Fibroblast of upper back skin (primary cell): Measurements from ENCODE around the gene PLXNA2.
A peak's percentile ranks its signal among the peaks of the same experiment; 100 is the strongest.

ENCODE experiments used
- DNase-seq: peaks from one replicate; pipeline ENCODE4 v3.0.0-alpha.2; 2013

The PLXNA2 gene

DNA sequence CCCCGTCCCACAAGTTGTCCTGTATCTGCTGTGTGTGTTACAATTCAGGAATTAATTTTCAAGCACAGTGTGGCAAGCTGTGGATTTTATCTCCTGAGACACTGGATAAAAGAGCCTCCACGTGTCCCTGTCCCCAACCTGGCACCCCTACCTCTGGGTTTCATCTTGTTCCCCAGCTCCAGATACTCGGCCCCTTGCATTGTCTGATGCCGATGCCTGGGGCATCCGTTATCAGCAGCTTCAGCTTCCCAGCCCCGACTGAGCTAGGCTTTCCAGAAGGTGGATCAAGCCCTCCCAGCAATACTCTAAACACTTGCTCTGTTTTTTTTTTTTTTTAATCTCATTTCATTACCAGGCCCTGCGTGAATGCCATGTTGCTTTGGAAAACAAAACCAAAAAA, 159.4 kb downstream of the PLXNA2 start:
- no peak for DNase-seq

DNA sequence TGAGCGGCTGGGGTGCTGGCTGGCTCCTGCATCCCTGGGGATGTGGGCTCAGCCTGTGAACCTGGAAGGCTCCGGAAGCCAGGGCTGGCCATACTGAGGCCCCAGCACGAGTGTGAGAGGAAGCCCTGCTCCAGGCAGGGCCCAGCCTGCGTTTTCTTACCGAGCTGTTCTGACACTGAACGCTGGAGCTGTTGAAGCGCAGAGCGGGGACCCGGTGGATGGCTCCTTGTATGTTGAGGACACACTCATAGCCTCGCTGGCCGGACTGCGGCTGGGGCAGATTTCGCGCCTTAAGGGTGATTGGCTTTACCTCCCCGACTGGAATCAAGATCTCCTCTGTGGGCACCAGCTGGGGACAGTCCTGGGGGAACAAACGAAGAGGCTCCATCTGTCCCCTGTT, 160.0 kb downstream of the PLXNA2 start:
- no peak for DNase-seq

DNA sequence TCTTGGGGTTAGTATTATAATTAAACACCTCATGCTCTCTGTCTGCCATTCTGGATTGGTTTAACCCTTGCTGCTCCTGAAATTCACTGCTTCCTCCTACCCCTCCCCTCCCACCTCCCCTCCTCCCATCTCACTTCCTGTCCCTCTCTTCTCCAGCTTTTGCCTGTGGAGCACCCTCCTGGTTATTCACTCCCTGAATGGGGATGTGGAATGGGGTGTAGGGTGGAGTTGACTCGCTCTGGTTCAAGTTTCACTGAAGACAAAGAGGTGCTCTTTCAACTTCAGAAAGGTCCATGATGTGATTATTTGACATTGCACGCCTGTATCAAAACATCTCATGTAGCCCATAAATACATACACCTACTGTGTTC, 160.5 kb downstream of the PLXNA2 start:
- DNase-seq: no peak

DNA sequence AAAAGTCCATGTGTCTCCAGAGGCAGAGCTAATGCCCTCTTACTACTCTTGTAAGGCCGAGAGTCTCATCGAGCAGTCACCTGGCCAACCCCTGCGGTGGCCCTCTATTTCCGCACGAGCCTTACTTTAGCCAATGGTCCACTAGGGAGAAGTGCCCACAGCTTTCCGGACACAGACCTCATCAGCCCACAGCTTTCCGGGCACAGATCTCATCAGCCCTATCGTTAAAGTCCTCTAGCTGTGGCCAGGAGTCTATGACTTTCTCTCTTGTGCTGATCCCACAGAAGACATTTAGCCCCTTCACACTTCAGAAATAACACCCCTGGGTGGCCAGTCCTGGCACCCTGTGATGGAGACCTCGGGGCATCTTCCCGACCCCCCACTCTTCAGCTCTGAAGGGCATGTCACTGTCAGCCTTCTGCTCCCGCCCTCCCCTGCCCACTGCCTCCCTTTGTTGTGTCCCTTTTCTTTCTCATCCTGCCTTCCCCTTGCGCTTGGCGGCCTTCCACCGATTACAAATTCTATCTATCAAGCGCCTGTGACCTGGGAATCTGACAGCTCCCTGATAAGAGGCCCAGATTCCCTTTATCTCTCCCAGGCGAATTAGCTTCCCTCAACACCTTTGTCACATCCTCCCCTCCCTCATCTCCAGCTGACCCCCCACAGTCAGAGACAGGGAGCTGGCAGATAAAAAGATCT, 161.0 kb downstream of the PLXNA2 start:
- DNase-seq: no peak

DNA sequence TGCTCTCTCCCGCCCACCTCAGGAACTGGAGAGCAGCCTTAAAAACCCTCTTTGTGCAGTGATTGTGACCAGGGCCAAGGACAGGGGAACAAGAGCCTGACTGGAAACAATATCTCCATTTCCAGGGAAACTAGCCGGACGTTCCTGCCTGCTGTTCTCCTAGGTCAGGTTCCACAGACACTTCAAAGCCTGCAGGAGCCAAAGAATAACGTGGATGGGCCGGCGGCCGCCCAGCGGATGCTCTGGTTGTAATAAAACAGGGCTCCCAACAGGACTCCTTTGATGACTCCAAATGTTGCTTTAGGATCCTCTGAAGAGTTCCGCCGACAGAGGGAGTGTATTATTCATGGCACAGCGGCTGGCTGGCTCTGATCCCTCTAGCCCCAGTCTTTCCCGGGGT, 162.2 kb downstream of the PLXNA2 start:
- DNase-seq: peak; percentile 55

DNA sequence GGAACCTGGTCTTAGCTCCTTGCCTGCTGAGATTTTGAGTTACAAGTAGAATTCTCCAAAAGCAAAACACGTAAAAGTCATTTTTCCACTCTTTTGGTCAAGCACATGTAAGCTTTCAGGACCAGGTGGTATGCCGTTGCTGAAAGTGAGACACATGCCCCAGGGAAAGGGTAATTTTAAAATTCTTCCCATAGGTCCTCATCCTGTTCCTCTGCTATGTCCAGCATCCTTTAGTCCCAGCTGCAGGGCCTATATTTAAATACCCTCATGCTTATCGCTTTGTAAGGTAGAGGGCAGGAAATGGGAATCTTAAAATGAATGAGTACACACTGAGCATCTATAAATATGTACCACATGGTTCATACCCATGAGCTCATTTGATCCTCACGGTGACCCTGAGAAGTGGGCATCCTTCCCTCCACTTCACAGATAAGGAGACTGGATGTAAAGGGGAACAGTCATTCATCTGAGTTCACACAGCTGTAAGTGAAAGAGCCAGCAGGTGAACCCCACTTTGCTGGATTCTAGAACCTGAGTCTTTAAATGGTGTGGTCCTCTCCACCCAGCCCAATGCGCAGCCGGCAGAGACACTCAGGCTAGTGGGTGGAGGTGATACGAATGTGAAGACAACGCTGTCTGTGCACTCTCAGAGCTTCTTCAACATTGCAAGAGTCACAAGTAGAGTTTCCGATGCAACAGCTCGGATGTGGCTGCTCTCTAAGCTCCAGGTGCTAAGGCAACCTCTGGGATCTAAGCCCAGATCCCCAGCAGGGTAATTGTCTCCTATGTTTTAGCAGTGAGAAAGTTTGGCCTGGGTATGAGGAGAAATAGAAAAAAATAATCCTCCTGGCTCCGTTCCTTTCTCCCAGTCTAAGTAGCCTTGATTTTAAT, 163.5 kb downstream of the PLXNA2 start:
- no peak for DNase-seq

DNA sequence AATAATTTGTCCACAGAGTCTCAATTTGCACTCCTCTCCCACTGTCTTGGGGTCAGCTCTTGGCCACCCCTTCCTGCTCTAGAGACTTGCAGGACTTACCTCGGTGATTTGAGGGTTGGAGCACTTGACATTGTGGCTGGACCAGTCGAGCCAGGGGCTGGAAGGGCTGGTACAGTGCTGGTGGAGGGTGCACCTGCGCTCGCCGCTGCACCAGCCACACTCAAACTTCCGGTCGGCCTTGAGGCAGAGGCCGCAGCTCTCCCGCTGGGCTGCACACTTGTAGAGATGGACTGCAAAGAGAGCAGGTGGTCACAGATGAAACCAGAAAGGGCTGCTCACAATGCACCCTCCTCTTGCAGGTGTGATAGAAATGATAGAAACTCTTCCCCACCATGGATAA, 165.0 kb downstream of the PLXNA2 start:
- no peak for DNase-seq

DNA sequence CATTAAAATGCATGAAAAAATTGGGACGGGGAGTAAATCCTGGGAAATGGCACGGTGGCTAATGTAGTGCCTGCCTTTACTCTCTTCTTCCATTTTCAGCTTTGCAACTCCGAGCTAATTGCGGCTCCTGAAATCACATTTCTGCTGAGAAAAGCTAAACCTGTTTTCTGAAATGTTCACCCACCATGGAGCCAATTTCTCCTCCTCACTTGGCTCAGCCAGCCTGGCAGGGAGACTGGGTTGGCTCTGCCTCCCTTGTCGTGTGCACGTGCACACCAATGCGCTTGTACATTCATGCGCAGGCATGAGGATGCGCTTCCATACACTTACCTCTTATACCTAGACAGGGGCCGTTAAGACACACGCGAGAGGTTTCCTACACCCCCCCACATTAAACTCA, 165.4 kb downstream of the PLXNA2 start:
- DNase-seq: no peak

DNA sequence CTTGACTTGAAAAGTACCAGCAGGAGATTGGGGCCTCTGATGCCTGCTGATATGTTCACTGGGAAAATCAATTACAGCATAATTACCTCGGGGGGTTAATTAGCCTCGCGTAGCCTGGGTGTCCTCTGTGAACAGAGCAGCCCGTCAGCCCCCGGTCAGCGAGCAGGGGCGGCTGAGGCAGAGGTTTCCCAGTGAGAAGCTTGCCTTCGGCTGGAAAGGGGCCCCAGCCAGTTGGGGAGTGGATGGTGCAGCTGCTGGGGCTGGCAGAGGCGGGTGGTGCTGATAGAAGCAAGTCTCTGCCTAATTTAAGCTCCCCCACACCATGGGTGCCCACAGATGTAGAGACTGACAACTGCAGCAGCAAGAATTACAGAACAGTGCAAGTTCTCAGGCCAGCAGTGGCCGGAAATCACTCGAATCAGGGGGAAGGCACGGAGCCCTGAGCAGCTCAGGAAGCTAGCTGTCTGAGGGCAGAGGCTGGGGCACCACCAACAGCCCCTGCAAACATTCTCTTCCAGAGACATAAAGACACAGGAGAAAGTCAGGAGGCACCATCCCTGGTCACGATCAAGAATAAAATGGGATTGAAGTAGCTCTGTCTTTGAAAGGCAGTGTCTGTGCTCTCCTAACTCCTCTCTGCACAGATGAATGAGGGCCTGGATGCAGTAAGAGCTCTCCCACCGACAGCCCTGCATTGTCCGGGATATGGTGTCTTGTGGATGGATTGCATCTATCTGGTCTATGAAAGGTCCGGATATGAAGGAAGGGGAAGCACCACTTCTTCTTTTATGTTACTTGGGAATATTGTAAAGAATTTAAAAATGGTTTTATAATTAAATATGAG, 166.7 kb downstream of the PLXNA2 start:
- DNase-seq: no peak

DNA sequence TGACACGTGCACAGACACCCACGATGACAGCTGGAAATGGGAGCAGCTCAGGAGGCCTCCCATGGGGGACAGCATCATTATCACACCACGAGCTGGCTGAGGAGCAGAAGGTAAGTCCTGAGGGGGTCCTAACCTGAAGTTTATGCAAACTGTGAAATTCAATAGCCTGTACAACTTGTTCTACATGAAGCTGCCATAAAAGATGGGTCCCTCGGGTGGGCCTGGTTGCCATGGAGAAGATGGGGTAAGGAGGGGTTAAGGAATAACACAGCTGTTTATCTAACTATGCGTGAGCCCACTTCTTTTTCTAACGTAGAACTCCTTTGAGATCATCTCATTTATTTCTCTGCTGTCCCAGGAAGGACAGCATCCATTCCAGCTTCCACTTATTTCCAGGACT, 169.8 kb downstream of the PLXNA2 start:
- no peak for DNase-seq

DNA sequence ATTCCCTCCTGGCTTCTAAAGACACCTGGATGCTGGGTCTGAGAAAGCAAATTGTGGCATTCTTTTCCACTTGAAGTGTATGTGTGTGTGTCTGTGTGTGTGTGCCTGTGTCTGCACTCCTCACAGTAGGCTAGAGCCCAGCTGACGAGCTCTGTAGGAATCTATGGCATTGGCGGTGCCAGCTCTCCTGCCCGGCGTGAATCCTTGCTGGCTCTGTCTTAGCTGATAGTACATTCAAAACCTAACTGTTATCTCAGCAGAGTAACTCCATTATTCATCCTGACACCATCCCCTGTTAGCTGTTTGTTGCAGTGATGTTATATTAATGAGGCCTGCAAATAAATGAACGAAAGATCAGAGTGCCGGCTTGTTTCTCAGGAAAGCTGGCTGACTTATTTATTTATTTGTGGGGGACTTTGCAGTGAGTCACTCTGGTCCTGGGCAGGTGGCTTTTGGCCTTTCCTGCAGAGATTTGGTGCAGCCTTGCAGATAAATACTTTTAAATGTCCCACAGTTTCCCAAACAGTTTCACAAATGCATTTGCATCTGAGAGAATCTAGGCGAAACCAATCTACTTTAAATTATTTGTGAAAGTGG, 172.7 kb downstream of the PLXNA2 start:
- no peak for DNase-seq

DNA sequence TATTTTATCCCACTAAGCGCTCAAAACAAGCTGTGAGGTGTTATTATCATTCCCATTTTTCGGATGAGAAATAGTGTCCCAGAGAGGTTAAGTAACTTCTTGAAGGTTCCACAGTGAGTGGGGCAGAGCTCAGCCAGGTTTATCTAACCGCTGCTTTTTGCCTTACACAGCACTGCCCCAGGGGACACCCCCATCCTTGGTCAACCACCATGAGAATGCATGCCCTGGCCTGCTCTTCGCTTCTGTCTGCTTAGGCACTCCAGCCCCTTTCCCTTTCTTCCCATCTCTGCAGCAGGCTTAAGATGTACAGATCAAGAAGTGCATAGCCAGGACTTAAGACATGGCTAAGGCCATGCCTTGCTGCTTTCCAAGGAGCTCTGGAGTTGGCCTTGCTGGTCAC, 174.3 kb downstream of the PLXNA2 start:
- no peak for DNase-seq

DNA sequence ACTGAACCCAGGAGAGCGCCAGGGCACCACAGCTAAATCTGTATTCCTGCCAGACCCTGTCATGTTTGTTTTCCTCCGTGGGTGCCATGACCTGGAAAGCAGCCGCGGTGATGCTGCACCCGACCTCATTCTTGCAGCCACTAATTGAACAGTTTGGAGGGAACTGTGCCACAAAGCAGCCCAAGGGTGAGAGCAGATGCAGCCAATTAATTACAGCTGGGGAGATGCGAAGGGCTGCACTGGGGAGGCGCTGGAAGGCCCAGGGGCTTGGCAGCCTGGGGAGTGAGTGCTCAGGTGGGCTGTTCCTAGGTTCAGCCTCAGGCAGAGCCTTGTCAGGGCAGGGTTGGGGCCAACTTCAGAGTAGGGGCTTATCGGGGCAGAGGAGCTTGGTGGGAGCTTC, 174.9 kb downstream of the PLXNA2 start:
- no peak for DNase-seq

DNA sequence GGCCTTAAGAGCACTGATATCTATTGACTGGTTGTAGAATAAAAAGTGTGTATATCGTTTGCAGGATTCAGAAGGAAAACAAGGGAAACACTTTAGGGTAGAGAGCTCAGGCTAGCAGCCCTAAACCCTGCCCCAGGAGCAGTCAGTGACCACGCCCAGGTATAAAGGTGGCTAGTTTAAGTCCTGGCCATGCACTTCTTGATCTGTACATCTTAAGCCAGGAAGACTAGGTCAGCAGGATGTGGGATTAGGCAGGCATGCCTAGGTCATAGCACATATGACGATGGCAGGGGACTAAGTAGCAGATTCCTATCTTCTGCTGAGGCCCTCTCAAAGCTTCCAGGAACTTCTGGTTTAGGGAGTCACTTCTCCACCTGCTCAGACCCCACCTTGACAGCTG, 175.3 kb downstream of the PLXNA2 start:
- no peak for DNase-seq

DNA sequence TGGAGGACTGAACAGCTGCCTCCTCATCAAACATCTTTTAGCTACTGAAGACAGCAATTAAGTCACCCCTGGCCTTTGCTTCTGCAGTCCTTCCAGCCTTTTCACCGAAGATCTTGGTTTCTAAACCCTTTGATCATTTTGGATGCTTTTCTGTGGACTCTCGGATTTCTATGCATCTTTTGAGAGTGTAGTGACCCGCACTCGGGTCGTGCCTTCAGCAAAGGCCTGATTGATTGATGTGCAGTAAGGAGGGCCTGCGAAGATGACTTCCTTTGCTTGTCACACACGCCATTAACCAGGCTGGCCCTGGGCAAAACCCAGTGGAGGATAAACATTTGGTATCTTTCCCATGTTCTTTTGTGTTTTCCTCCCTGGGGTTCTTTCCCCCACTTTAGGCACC, 175.8 kb downstream of the PLXNA2 start:
- DNase-seq: no peak

DNA sequence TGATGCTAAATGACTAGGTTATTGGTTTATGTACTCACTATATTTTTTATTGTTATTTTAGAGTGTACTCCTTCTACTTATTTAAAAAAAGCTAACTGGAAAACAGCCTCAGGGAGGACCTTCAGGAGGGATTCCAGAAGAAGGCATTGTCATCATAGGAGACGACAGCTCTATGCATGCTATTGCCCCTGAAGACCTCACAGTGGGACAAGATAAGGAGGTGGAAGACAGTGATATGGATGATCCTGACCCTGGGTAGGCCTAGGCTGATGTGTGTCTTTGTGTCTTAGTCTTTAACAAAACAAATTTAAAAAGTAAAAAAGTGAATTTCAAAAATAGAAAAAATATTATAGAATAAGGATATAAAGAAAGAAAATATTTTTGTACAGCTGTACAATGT, 177.6 kb downstream of the PLXNA2 start:
- DNase-seq: no peak

DNA sequence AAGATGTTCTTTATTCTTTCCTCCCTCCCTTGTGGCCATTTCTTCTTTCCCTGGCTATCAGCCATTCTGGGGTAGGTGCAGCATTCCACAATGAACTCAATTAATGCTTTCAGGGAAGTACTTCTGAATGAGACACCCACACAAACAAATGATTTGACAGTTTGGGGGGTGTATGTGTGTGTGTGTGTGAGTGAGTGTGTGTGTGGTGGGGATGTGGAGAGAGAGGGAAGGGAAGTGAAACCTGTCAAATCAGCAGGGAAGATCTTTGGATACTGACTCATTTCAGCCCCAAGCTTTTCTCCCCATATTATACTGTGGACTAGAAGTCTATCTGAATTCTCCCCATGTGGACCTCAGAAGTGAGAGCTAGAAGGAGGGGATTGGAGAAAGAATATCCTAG, 178.3 kb downstream of the PLXNA2 start:
- DNase-seq: peak; percentile 39

DNA sequence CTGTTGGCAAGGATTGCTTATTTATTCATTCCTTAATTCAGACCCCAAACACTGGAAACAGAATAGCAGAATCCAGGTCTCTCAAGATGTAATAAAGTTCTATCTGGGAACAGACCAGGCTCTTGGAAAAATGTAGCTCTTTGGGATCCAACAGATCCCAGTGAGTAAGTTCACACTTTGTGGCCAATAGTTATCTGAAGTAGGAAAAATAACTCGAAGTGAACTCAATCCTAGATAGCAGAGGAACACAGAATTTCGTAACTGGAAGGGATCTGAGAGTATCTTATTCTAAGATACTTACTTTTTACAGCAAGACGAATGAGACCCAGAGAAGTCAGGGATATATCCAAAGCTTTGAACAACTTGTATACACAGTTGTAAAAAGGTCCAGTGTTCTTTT, 182.6 kb downstream of the PLXNA2 start:
- no peak for DNase-seq

DNA sequence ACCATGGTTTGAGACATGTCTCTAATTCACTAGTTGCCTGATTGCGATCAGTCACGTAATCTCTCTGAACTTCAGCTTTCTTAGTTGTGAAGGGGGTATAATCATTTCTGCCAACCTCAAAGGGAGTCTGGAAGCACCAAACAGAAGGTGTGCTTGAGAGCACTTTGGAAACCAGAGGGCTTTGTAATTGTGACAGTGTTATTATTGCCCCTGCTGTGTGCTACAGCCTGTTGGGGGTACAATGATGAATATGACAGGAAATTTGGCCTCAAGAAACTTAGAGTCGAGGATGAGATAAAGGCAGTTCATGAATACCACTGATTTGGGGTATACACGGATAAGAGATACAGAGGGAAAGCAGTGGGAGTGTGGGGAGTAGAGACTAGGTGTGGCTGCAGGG, 183.1 kb downstream of the PLXNA2 start:
- DNase-seq: no peak

DNA sequence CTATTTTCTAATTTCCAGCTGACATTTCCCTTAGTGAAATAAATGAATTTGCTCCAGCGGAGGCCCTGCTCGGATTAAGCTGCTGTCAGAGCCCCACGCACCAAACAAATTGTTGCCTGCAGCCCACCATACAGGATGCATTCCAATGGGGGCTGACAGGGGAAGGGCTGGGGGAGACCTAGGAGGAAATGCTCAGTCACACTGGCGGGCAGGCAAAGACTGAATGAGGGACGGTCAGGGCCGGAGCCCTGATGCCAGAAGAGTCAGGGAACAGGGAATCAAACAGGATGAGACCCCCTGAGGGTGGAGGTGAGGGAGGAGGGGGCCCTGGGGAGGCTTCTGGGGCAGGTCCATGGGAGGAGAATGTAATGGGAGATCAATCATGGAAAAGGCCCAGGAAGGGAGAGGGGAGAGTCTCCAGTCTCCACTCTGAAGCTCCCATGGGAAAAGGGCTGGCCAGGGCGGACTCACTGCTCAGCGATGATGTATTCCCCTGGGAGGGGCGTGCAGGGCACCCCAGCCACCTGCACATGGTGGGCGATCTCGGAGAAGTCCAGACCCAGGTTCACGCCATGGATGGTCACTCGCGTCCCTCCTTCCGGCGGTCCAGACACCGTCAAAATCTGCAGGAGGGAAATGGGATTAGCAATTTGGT, 183.8 kb downstream of the PLXNA2 start:
- no peak for DNase-seq

DNA sequence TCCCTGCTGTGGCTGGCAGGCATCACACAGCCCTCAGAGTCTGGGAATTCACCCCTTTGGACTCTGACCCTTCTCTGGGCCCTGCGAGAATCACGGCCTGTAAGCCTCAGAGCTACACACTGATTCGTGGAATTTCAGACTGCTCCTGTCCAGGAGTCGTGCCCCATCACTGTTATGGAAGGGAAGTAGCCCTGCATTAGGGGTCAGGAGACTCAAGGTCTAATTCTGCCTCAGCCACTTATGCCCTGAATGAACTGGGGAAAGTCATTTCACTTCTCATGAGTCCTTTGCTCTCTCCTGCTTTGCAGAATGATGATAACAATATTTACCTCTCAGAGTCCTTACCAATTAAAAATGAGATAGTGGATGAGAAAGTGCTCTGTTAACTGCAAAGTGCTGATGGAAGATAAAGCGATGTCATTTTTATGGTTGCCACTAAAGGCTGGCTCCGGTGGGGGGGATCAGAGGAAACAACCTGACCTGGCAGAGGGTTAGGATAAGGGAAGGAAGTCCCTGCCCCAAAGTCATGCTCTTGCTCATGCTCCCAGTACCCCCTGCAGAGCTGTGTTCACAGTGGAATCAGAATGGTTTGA, 184.7 kb downstream of the PLXNA2 start:
- no peak for DNase-seq

DNA sequence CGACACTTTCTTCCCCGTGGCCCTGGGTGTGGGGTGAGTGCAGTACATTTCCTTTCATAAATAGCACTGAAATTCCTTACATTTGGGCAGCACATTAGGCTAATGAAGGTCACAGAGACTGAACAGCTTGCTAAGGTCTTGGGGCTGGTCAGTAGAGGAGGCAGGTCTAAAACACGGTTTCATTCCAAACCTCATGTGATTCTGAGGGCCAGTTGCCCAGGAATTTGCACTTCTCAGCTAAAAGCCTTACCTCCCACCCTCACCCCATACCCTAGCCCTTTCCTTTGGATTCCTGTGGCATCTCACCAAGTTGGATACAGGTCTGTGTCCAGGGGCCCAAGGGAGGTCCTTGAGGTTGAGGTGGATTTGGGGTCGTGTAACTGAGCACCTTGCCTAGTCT, 185.4 kb downstream of the PLXNA2 start:
- DNase-seq: no peak
